Cardiac muscle cell (in vitro differentiated cells and primary cell): ENCODE results near the gene XYLT1. TPM values are rescaled to one million over a fixed set of nuclear protein-coding genes. Genes with fewer than 3 reads are reported as not detected.

Source experiments
- DNase-seq, 2 donors: peaks; one replicate each; pipeline versions ENCODE4 v3.0.0 to v3.0.0-alpha.2; 2010 to 2017; ENCODE audit warnings: low read depth in 1 of 2, low spot score in 1 of 2
- H3K27ac ChIP-seq: fragments of 200-600 bp; sonication (generic); 2 replicates; pipeline ENCODE4 v1.5.1; 2016
- H3K27me3 ChIP-seq: fragments of 200-600 bp; sonication (generic); 2 replicates; pipeline ENCODE4 v1.6.0; 2016; ENCODE audit warnings: control low read depth
- H3K36me3 ChIP-seq: fragments of 200-600 bp; sonication (generic); 2 replicates; pipeline ENCODE4 v1.5.1; 2016; ENCODE audit warnings: control low read depth
- H3K4me1 ChIP-seq: fragments of 200-600 bp; sonication (generic); 2 replicates; pipeline ENCODE4 v1.8.1; 2017; ENCODE audit warnings: low read depth, mild to moderate bottlenecking, mixed run types
- H3K4me3 ChIP-seq: fragments of 200-600 bp; sonication (generic); 2 replicates; pipeline ENCODE4 v1.5.1; 2016; ENCODE audit warnings: mild to moderate bottlenecking
- H3K9me3 ChIP-seq: fragments of 200-600 bp; sonication (generic); 2 replicates; pipeline ENCODE4 v1.5.1; 2017; ENCODE audit warnings: low read depth, mild to moderate bottlenecking, control low read depth
- CTCF ChIP-seq: IDR thresholded peaks from 2 replicates; pipeline ENCODE4 v1.5.1; 2012; ENCODE audit warnings: low read depth, mild to moderate bottlenecking, low read length
- polyA plus RNA-seq: library from polyadenylated mRNA; unstranded; fragments of >200 nt; fragmentation: Nextera tagmentation; extraction: Ambion mirVana; gene quantifications from 2 replicates; pipeline ENCODE4 v1.2.1, GENCODE V29; 2016
- total RNA-seq: library from RNA; depleted of rRNA; stranded (reverse); fragments of >200 nt; gene quantifications from 2 replicates; pipeline ENCODE4 v1.2.3, GENCODE V29; 2016

Gene XYLT1
- total and polyA plus RNA-seq, 2 experiments from 2014 or later, result 3.1 to 7.2 TPM

- H3K27me3 ChIP-seq, result no peaks in the 10 kb centered on the region
- H3K4me3 ChIP-seq, result no peak overlapping the region
- H3K4me1 ChIP-seq, result peaks cover 10% of the 10 kb centered on the region
- DNase-seq, result no peak
- no peaks in the 10 kb centered on the region for H3K9me3 ChIP-seq
- no peak overlapping the region for H3K27ac ChIP-seq
- H3K36me3 ChIP-seq, result no peaks in the 10 kb centered on the region
- TF ChIP-seq CTCF, result no peak
These were observed 13.2 kb downstream of the XYLT1 start for GRCh38 chr16:17457513-17457912.

DNA sequence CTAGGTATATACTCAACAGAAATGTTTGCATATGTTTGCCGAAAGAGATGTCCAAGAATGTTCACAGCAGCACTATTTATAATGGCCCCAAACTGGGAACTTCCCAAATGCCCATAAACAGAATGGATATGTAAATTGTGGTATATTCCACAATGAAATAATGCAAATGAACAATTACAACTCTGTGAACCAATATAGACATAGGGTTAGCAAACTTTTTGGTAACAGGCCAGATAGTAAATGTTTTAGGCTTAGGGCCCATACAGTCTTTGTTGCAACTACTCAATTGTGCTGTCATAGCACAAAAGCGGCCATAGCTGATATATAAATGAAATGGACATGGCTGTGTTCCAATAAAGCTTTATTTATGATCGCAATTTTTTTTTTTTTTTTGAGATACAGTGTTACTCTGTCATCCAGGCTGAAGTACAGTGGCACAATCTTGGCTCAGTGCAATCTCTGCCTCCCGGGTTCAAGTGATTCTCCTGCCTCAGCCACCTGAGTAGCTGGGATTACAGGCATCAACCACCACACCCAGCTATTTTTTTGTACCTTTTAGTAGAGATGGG lies 16.5 kb downstream of the XYLT1 start:
- no peak for TF ChIP-seq CTCF
- DNase-seq, result no peak
- Histone ChIP-seq H3K4me3 (no peak overlapping the region), H3K36me3 (no peaks in the 10 kb centered on the region), H3K27me3 (no peaks in the 10 kb centered on the region), H3K9me3 (no peaks in the 10 kb centered on the region), H3K27ac (no peak overlapping the region), H3K4me1 (no peaks in the 10 kb centered on the region)

GRCh38 chr16:17453364-17454038 lies 17.3 kb downstream of the XYLT1 start:
- H3K4me1 ChIP-seq, result no peaks in the 10 kb centered on the region
- H3K9me3 ChIP-seq, result no peaks in the 10 kb centered on the region
- no peak overlapping the region for H3K27ac ChIP-seq
- H3K36me3 ChIP-seq, result no peaks in the 10 kb centered on the region
- no peak overlapping the region for H3K4me3 ChIP-seq
- no peaks in the 10 kb centered on the region for H3K27me3 ChIP-seq
- no peak for DNase-seq
- no peak for TF ChIP-seq CTCF

GRCh38 chr16:17452922-17453321 lies 17.8 kb downstream of the XYLT1 start:
- no peak for DNase-seq
- Histone ChIP-seq H3K4me3 (no peak overlapping the region), H3K27me3 (no peaks in the 10 kb centered on the region), H3K9me3 (no peaks in the 10 kb centered on the region), H3K36me3 (no peaks in the 10 kb centered on the region), H3K27ac (no peak overlapping the region), H3K4me1 (no peaks in the 10 kb centered on the region)
- no peak for TF ChIP-seq CTCF

- Histone ChIP-seq H3K4me3 (no peak overlapping the region), H3K27ac (no peak overlapping the region), H3K27me3 (no peaks in the 10 kb centered on the region), H3K4me1 (no peaks in the 10 kb centered on the region), H3K9me3 (no peaks in the 10 kb centered on the region), H3K36me3 (no peaks in the 10 kb centered on the region)
- TF ChIP-seq CTCF, result no peak
- no peak for DNase-seq
These were observed 18.9 kb downstream of the XYLT1 start for GRCh38 chr16:17451843-17452242.
